HG02840 (cell line): ENCODE data around the gene COL17A1.

ENCODE experiments used
- ATAC-seq: cut with Tn5 transposase; IDR thresholded peaks from one replicate; pipeline ENCODE4 v1.9.1; 2021; ENCODE audit warnings: mild to moderate bottlenecking, moderate library complexity, moderate number of reproducible peaks; ENCODE audit not compliant: unreplicated experiment, low FRiP score

The COL17A1 gene

GRCh38 chr10:104034401-104035193 lies 51.1 kb downstream of the COL17A1 start:
- no peak for ATAC-seq

GRCh38 chr10:104033966-104034365 lies 51.7 kb downstream of the COL17A1 start:
- ATAC-seq = no peak

- no peak for ATAC-seq
Observed at GRCh38 chr10:104033401-104033930, 52.2 kb downstream of the COL17A1 start.

- no peak for ATAC-seq
Observed at GRCh38 chr10:104032144-104032775, 53.4 kb downstream of the COL17A1 start.

GRCh38 chr10:104031631-104032030 lies 54.0 kb downstream of the COL17A1 start:
- no peak for ATAC-seq

GRCh38 chr10:104029521-104029860 lies 56.2 kb downstream of the COL17A1 start:
- no peak for ATAC-seq

GRCh38 chr10:104028823-104029520 lies 56.7 kb downstream of the COL17A1 start:
- no peak for ATAC-seq

GRCh38 chr10:104028146-104028545 lies 57.5 kb downstream of the COL17A1 start:
- ATAC-seq = no peak

GRCh38 chr10:104026762-104027161 lies 58.9 kb downstream of the COL17A1 start:
- no peak for ATAC-seq

GRCh38 chr10:104025524-104025923 lies 60.2 kb downstream of the COL17A1 start:
- ATAC-seq = no peak

- ATAC-seq = no peak
Observed at GRCh38 chr10:104022026-104022425, 63.7 kb downstream of the COL17A1 start.

GRCh38 chr10:104021246-104021645 lies 64.4 kb downstream of the COL17A1 start:
- no peak for ATAC-seq

GRCh38 chr10:104020020-104020419 lies 65.7 kb downstream of the COL17A1 start:
- no peak for ATAC-seq

GRCh38 chr10:104018471-104018870 lies 67.2 kb downstream of the COL17A1 start:
- no peak for ATAC-seq

GRCh38 chr10:104016661-104017060 lies 69.0 kb downstream of the COL17A1 start:
- no peak for ATAC-seq

GRCh38 chr10:104014176-104014575 lies 71.5 kb downstream of the COL17A1 start:
- no peak for ATAC-seq

- no peak for ATAC-seq
Observed at GRCh38 chr10:104013489-104013888, 72.2 kb downstream of the COL17A1 start.

GRCh38 chr10:104011904-104012303 lies 73.8 kb downstream of the COL17A1 start:
- ATAC-seq = no peak

- no peak for ATAC-seq
Observed at GRCh38 chr10:104005172-104005863, 80.4 kb downstream of the COL17A1 start.

GRCh38 chr10:104002911-104003310 lies 82.8 kb downstream of the COL17A1 start:
- ATAC-seq = no peak

GRCh38 chr10:103998805-103999204 lies 86.9 kb downstream of the COL17A1 start:
- ATAC-seq = no peak
